GM23248 (cell line): Measurements from ENCODE around the gene FAM222B.

Experiments used
- EZH2 ChIP-seq: fragments of 200-600 bp; sonication (generic); IDR thresholded peaks from 2 replicates; pipeline ENCODE4 v1.6.1; 2018; ENCODE audit warnings: antibody characterized with exemption, mild to moderate bottlenecking; ENCODE audit not compliant: insufficient read depth, poor library complexity, severe bottlenecking
- EZH2phosphoT487 ChIP-seq: fragments of 200-600 bp; sonication (generic); IDR thresholded peaks from 2 replicates; pipeline ENCODE4 v1.6.1; 2018; ENCODE audit warnings: antibody characterized with exemption, moderate library complexity, mild to moderate bottlenecking, low read depth; ENCODE audit not compliant: insufficient read depth

DNA sequence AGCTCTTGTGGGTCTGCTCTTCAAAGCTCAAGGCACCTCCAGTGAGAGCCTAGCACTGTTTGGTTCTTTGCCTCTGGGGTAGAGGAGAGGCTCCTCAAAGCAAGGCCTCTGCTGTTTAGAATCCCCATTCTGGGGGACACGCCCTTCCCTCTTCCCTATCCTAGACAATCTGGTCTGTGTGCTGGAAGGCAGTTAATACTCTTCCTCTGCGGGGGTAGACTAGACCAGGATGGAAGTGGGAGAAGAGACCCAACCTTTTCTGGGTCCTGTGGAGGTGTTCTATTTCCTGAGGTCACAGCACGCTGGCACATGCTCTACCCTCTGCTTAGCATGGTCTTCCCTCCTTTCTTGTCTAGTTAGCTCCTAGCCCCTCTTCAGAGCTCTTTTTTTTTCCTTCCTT lies 20.0 kb upstream of the FAM222B start:
- TF ChIP-seq EZH2phosphoT487 (no peak), EZH2 (no peak)
